Measurements from ENCODE around the gene PPP3CA. TPM values are rescaled to one million over a fixed set of nuclear protein-coding genes. Genes with fewer than 3 reads are reported as not detected.
A peak's percentile ranks its signal among the peaks of the same experiment; 100 is the strongest.

Gene PPP3CA
- total and polyA plus RNA-seq, 2 of the 13 experiments (the other 11 are each of a cell fraction or from before 2014, with no cell fraction given) = 4.8 to 13.2 TPM

DNA sequence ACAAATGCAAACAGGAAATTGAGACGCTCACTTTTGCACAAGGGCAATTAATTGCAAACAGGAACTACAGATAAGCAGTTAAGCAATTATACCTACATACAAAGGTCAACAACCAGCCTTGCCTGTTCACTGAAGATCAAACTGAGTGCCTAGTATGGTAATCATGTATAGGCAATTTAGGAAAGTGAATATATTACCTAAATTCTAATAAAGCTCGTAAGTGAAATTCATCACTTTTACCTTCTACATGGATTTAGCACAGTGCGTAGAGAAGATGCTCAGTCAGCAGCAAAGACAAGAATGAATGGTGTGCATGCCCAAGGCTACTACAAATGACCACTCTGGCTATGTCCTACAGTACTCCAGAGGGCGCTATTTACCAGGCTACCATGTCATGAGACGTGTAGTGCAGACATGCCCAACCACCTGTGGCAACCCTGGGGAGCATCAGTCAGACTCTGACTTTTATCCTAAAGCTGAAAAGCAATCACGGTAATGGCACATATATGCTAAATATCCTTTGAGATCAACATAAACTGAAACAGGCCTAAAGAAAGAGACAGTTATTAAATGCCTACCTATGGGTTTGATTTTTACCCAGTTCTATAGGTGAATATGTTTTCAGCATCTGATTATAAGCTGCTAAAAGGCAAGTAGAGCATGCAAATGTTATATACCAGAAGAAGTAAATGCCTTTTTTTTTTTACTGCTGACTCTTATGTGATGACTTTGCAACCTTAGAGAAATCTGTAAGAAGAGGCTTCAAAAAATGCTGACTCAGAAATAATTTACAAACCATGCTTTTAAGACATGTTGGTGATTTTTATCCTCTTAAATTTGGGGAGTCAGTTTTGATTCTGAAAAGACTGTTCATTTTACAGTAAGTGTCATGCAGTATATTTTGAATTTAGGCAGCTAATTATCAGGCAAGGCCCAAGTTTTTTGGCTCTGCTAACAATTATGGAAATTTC, 178.0 kb downstream of the PPP3CA start (continued):
- TF ChIP-seq, protein P1, sequence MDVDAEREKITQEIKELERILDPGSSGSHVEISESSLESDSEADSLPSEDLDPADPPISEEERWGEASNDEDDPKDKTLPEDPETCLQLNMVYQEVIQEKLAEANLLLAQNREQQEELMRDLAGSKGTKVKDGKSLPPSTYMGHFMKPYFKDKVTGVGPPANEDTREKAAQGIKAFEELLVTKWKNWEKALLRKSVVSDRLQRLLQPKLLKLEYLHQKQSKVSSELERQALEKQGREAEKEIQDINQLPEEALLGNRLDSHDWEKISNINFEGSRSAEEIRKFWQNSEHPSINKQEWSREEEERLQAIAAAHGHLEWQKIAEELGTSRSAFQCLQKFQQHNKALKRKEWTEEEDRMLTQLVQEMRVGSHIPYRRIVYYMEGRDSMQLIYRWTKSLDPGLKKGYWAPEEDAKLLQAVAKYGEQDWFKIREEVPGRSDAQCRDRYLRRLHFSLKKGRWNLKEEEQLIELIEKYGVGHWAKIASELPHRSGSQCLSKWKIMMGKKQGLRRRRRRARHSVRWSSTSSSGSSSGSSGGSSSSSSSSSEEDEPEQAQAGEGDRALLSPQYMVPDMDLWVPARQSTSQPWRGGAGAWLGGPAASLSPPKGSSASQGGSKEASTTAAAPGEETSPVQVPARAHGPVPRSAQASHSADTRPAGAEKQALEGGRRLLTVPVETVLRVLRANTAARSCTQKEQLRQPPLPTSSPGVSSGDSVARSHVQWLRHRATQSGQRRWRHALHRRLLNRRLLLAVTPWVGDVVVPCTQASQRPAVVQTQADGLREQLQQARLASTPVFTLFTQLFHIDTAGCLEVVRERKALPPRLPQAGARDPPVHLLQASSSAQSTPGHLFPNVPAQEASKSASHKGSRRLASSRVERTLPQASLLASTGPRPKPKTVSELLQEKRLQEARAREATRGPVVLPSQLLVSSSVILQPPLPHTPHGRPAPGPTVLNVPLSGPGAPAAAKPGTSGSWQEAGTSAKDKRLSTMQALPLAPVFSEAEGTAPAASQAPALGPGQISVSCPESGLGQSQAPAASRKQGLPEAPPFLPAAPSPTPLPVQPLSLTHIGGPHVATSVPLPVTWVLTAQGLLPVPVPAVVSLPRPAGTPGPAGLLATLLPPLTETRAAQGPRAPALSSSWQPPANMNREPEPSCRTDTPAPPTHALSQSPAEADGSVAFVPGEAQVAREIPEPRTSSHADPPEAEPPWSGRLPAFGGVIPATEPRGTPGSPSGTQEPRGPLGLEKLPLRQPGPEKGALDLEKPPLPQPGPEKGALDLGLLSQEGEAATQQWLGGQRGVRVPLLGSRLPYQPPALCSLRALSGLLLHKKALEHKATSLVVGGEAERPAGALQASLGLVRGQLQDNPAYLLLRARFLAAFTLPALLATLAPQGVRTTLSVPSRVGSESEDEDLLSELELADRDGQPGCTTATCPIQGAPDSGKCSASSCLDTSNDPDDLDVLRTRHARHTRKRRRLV (CRISPR knock-in tag; IDR thresholded peaks at IDR 0.05) = no peak
- TF ChIP-seq, protein P2, sequence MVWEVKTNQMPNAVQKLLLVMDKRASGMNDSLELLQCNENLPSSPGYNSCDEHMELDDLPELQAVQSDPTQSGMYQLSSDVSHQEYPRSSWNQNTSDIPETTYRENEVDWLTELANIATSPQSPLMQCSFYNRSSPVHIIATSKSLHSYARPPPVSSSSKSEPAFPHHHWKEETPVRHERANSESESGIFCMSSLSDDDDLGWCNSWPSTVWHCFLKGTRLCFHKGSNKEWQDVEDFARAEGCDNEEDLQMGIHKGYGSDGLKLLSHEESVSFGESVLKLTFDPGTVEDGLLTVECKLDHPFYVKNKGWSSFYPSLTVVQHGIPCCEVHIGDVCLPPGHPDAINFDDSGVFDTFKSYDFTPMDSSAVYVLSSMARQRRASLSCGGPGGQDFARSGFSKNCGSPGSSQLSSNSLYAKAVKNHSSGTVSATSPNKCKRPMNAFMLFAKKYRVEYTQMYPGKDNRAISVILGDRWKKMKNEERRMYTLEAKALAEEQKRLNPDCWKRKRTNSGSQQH (CRISPR knock-in tag; IDR thresholded peaks at IDR 0.05; ENCODE audit: low read depth) = no peak
- no peak for TF ChIP-seq ZFY (CRISPR knock-in tag; IDR thresholded peaks at IDR 0.05)
- no peak for TF ChIP-seq ZNF619 (CRISPR knock-in tag; IDR thresholded peaks at IDR 0.05)
- peak; percentile 54; the same call in 1 of the 2 replicates for TF ChIP-seq FOXO1 (CRISPR knock-in tag; IDR thresholded peaks at IDR 0.05)
- TF ChIP-seq TSC22D2 (CRISPR knock-in tag; IDR thresholded peaks at IDR 0.05; ENCODE audit: borderline replicate concordance) = no peak
- TF ChIP-seq ZNF292 (CRISPR knock-in tag; IDR thresholded peaks at IDR 0.05; ENCODE audit: borderline replicate concordance, low read depth) = no peak
- TF ChIP-seq ZFP36 (IDR thresholded peaks at IDR 0.05; ENCODE audit: borderline replicate concordance, low read depth, low read length, partially characterized antibody) = no peak
- no peak for TF ChIP-seq NFE2L2 (IDR thresholded peaks at IDR 0.05; ENCODE audit: low read length)
- TF ChIP-seq ZNF256 (CRISPR knock-in tag; conservative IDR thresholded peaks at IDR 0.05) = no peak
- TF ChIP-seq, protein P3, sequence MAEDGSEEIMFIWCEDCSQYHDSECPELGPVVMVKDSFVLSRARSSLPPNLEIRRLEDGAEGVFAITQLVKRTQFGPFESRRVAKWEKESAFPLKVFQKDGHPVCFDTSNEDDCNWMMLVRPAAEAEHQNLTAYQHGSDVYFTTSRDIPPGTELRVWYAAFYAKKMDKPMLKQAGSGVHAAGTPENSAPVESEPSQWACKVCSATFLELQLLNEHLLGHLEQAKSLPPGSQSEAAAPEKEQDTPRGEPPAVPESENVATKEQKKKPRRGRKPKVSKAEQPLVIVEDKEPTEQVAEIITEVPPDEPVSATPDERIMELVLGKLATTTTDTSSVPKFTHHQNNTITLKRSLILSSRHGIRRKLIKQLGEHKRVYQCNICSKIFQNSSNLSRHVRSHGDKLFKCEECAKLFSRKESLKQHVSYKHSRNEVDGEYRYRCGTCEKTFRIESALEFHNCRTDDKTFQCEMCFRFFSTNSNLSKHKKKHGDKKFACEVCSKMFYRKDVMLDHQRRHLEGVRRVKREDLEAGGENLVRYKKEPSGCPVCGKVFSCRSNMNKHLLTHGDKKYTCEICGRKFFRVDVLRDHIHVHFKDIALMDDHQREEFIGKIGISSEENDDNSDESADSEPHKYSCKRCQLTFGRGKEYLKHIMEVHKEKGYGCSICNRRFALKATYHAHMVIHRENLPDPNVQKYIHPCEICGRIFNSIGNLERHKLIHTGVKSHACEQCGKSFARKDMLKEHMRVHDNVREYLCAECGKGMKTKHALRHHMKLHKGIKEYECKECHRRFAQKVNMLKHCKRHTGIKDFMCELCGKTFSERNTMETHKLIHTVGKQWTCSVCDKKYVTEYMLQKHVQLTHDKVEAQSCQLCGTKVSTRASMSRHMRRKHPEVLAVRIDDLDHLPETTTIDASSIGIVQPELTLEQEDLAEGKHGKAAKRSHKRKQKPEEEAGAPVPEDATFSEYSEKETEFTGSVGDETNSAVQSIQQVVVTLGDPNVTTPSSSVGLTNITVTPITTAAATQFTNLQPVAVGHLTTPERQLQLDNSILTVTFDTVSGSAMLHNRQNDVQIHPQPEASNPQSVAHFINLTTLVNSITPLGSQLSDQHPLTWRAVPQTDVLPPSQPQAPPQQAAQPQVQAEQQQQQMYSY (CRISPR knock-in tag; IDR thresholded peaks at IDR 0.05) = no peak
- no peak for TF ChIP-seq GABPB1 (CRISPR knock-in tag; IDR thresholded peaks at IDR 0.05)
- TF ChIP-seq, protein P4, sequence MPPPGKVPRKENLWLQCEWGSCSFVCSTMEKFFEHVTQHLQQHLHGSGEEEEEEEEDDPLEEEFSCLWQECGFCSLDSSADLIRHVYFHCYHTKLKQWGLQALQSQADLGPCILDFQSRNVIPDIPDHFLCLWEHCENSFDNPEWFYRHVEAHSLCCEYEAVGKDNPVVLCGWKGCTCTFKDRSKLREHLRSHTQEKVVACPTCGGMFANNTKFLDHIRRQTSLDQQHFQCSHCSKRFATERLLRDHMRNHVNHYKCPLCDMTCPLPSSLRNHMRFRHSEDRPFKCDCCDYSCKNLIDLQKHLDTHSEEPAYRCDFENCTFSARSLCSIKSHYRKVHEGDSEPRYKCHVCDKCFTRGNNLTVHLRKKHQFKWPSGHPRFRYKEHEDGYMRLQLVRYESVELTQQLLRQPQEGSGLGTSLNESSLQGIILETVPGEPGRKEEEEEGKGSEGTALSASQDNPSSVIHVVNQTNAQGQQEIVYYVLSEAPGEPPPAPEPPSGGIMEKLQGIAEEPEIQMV (CRISPR knock-in tag; IDR thresholded peaks at IDR 0.05; ENCODE audit: low read depth) = no peak
- no peak for TF ChIP-seq U2AF2 (IDR thresholded peaks at IDR 0.05; ENCODE audit: low read depth, low read length)
- no peak for TF ChIP-seq ZNF225 (CRISPR knock-in tag; IDR thresholded peaks at IDR 0.05)
- TF ChIP-seq REXO4 (CRISPR knock-in tag; IDR thresholded peaks at IDR 0.05; ENCODE audit: borderline replicate concordance) = no peak
- no peak; the same call in 1 of the 2 replicates for TF ChIP-seq HMG20A (CRISPR knock-in tag; IDR thresholded peaks at IDR 0.05; ENCODE audit: borderline replicate concordance)
